CD4-positive, alpha-beta T cell treated with Interleukin-17A for 4 hours (primary cell): ENCODE data around the gene COX5A.
A peak's percentile ranks its signal among the peaks of the same experiment; 100 is the strongest.
"Not testable (repeated sequence)": the region's sequence is repeated elsewhere in the genome, so short reads cannot be mapped to it uniquely, and the experiment has no call there.

Experiments used
- DNase-seq: peaks from one replicate; pipeline ENCODE4 v3.0.0-alpha.2; 2020; ENCODE audit warnings: mixed read lengths

COX5A gene

DNA sequence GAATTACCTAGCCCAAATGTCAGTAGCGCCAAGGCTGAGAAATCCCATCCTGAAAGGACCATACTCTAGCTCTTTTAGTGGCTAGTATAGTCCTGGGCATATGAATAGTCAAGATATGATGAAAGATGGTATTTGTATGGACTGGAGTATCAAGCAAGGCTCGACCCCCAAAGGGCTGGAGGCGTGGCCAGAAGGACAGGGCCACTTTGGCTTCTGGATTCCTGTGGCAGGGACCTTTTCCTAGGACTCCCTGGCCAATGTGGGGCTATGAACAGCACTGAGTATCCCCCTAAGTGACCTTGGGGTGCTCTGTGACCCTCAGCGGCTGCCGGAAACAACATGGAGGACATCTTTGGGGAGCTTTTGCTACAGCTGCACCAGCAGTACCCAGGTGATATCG lies 42.0 kb downstream of the COX5A start:
- DNase-seq = no peak

DNA sequence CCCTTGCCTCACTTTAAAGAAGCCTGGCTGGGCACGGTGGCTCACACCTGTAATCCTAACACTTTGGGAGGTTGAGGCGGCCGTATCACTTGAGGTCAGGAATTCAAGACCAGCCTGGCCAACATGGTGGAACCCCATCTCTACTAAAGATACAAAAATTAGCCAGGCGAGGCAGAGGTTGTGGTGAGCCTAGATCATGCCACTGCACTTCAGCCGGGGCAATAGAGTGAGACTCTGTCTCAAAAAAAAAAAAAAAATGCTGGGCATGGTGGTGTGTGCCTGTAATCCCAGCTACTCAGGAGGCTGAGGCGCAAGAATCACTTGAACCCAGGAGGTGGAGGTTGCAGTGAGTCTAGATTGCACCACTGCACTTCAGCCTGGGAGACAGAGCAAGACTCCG lies 43.5 kb downstream of the COX5A start:
- not testable (repeated sequence) for DNase-seq

DNA sequence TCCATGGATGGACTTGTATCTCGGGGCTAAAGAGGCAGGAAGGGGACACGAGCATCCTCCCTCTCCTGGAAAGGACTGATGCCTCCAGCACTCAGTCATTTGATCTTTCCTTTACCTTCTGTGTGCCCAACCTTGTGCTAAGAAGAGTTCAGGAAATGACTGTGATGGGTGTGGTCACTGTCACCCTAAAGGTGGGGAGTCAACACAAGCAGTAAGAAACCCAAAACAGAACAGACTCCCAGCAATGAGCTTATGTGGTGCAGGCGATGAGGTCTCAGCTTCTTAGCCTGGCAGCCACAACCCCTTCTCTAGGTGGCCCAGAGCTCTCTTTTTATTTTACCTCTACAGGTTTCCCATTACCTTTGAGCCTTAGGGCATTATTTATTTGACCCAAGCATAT lies 44.2 kb downstream of the COX5A start:
- peak; percentile 66 for DNase-seq

DNA sequence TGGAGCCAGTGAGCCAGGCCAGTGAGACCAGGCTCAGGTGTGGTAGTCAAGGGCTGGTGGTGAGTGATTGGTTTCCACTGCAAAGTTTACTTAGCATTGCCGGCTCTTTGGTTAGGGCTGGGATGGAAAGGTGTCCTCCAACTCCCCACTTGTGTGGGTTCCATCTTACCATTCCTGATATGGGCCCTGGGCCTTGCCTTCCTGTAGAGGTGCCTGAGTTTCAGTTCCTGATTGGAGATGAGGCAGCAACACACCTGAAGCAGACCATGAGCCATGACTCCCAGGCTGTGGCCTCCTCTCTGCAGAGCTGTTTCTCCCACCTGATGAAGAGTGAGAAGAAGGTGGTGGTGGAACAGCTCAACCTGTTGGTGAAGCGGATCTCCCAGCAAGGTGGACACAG lies 44.9 kb downstream of the COX5A start:
- no peak for DNase-seq

DNA sequence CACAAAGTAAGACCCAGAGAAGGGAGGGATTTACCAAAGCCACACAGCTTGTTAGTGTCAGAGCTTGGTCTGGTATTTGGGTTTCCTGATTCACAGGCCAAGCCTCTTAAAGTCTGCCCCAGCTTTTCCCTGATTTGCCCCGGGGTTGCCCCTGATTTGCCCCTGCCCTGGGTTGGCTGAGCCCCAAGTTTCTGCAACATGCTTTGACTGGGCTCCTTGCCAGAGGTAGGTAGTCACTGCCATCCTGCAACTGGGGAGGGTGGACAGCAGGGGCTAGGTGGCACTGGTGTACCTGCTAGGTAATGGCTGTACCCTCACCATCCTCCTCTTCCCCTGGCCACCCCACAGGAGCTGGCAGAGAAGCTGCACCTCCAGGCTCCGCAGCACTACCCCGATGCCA lies 45.6 kb downstream of the COX5A start:
- no peak for DNase-seq

DNA sequence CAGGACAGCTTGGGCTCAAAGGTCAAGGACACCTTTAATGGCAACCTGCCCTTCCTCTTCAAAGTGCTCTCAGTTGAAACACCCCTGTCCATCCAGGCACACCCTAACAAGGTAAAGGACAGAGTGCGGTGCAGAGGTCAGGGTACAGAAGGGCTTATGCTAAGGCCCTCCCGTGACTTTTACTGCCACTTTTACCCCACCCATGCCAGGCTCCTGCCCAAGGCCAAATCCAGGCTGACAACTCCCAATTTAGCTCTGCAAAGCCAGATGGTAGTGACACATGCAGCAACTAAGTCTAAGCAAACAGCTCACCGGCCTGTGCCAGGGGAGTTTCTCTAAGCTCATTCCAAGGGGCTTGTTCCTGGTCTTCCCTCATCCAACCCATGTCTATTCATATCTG lies 46.4 kb downstream of the COX5A start:
- DNase-seq = no peak

DNA sequence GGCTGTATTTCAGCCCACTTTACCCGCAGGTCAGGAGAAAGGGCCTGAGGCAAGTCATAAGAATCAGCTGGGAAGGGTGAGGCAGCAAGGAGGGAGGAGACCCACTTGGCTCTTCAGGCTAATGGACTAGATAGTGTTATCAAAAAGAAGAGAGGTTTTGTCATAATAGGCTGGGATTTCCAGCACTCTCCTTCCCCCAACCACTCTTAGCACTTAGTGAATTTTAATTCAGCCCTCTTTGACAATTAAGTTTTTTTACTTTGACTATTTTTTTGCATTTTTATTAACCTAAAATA lies 47.3 kb downstream of the COX5A start:
- no peak for DNase-seq

DNA sequence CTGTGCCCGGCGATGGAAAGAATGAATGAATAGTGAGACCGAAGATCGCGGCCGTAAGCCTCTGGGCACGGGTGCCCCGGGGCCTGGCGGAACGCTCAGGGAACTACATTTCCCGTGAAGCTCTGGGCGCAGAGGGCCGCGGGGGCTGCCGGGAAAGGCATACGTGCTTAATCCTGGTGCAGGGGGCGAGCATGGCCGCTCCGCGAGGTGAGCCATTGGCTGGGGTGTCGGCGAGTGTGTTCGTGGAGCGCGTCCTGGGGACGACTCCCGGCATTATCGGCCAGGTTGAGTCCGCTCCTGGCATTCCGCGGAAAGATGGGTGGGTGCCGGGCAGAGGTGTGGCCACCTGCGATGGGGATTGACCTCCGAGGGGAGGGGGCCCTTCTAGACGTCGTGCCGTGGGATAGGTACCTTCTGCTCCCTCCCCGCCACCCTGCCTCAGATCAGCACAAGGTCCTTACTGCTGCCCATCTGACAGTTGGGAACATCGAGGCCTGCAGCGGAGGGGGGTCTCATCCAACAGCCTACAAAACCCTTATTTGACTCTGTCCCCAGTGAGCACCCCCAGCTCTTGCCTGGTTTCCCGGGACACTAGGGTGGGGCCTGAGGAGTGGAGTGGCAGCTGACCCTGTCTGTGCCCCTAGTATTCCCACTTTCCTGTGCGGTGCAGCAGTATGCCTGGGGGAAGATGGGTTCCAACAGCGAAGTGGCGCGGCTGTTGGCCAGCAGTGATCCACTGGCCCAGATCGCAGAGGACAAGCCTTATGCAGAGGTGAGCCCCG lies 47.8 kb downstream of the COX5A start, which contains the start of gene MPI:
Gene MPI, plus strand, starts transcription at position 160 of the 782 bp plus-strand sequence. Its CDS starts 32 bp downstream, at position 192.
- peak; percentile 87 for DNase-seq

DNA sequence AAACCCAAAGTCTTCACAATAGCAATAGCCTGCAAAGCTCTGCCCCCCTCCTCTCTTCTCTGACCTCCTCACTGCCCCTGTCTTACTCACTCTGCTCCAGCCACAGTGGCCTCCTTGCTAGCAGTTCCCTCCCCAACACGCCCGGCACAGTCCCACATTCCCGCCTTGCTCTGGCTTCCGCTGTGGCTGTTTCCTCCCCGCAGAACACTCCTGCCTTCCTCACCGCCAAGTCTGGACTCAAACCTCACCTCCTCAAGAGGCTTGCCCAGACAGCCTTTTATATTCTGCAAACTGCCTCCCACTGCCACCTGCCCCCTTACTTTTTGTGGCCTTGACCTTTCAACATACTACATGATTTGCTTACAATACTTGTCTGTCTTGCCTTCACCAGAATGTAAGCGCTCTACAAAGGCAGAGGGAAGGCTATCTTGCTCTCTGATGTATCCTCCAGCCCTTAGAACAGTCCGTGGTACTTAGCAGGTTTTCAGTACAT lies 48.4 kb downstream of the COX5A start:
- DNase-seq = peak; percentile 33

DNA sequence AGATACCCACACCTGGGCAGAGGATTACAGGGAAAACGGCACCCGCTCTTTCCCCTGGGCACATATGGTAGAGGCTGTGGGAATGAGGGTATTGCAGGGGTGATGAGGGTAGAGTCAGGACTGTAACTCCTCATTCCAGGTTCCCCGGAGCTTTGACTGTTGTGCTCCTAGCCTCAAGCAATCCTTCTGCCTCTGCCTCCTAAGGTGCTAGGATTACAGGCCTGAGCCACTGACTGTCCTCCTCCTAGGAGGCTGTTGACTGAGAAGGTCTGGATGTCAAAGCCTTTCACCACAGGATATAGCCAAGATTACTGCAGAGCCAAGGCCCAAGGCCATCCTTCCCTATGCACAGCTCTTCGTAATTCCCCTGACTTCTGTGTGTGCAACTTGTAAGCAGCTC lies 49.2 kb downstream of the COX5A start:
- no peak for DNase-seq

DNA sequence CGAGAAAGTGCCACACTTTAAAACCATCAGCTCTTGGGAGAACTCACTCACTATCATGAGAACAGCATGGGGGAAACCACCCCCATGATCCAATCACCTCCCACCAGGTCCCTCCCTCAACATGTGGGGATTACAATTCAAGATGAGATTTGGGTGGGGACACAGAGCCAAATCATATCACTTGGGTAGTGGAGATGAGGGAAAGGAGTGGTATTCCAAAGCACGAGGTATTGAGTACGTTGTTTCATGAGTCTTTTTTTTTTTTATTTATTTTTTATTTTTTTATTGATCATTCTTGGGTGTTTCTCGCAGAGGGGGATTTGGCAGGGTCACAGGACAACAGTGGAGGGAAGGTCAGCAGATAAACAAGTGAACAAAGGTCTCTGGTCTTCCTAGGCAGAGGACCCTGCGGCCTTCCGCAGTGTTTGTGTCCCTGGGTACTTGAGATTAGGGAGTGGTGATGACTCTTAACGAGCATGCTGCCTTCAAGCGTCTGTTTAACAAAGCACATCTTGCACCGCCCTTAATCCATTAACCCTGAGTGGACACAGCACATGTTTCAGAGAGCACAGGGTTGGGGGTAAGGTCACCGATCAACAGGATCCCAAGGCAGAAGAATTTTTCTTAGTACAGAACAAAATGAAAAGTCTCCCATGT lies 50.2 kb downstream of the COX5A start:
- DNase-seq = not testable (repeated sequence)

DNA sequence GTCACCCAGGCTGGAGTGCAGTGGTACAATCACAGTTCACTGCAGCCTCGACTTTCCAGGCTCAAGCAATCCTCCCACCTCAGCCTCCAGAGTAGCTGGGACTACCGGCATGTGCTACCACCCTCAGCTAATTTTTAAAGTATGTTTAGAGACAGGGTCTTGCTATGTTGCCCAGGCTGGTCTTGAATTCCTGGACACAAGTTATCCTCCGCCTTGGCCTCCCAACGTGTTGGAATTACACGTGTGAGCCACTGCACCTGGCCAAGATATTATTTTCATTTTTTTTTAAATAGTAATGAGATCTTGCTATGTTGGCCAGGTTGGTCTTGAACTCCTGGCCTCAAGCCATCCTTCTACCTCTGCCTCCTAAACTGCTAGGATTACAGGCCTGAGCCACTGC lies 52.4 kb downstream of the COX5A start:
- no peak for DNase-seq

DNA sequence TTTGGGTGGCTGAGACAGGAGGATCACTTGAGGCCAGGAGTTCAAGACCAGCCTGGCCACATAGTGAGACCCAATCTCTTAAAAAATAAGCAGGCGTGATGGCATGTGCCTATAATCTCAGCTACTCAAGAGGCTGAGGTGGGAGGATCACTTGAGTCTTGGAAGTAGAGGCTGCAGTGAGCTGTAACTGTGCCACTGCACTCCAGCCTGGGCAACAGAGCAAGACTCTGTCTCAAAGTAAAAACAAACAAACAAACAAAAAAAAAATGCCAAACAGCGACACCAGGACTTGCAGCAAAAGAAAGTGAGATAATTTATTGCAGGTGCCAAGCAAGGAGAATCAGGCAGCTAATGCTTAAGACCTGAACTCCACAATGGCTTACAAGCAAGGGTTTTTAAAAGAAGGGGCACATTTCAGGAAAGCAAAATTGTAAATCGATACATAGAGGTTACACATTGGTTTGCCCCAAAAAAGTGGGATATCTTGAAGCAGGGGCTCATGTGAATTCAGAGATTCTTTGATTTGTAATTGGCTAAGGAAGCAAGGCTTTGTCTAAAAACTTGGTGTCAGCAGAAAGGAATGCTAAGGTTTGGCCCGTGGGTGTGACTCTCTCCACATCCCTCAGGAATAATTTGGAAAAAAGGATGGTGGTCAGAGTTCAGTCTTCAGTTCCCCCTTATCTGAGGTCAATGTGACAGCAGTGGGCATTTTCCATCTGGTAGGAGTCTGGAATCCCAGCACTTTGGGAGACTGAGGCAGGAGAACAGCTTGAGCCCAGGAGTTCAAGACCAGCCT lies 53.2 kb downstream of the COX5A start:
- no peak for DNase-seq

DNA sequence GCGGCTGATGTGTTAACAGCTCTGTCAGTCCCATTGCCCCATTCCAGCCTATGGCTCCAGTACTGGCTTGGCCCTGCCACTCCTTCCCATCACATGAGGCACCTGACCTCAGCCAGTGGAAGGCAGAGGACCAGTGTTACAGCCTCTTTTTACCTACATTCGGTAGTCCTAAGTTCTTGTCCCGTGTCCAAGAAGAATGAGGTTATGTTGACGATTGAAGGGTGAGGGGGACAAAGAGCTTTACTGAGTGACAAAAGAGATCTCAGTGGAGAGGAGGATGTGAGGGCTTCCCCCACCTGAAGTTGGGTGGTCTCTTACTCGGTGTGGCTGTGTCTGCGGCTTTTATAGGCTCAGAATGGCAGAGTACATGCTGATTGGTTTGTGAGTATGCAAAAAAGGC lies 55.3 kb downstream of the COX5A start:
- DNase-seq = no peak

DNA sequence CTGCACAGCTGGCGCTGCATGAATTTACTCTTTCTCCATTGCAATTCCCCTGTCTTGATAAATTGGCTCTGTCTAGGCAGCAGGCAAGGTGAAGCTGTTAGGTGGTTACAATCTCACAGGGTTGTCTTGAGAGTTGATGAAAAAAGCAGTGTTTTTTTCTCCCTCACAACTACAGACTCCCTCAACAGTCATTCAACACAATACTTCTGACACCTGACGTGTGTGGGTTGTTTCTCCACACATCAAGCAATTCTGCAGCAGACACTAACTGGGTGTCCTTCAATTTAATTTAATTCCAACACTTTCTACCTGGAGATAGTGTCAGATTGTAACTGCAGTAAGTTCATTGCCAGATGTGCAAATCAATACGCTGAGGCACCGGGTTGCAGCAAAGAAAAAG lies 59.6 kb downstream of the COX5A start:
- no peak for DNase-seq

DNA sequence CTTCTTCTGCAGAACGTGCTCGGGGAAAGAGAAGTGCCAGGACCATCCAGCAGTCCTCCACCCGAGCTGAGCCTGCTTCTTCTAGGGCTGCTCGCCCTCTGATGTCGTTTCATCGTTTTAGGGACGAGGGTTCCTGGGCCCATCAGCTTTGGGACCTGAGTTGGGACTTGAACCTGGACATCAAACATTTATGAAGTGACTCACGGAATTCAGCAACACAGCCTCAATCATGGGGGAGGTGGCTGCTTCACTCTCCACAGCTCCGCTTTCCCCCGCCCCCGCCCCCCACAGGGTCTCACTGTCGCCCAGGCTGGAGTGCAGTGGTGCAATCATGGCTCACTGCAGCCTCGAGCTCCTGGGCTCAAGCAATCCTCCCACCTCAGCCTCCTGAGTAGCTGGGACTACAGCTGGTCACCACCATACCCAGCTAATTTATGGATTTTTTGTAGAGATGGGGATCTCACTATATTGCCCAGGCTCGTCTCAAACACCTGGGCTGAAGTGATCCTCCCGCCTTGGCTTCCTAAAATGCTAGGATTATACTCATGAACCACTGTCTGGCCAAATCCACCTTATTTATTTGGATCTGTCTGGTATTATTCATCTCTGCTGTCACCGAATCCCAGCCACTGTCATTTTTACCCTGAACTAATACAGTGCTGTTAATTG lies 64.0 kb downstream of the COX5A start:
- peak; percentile 35 for DNase-seq

DNA sequence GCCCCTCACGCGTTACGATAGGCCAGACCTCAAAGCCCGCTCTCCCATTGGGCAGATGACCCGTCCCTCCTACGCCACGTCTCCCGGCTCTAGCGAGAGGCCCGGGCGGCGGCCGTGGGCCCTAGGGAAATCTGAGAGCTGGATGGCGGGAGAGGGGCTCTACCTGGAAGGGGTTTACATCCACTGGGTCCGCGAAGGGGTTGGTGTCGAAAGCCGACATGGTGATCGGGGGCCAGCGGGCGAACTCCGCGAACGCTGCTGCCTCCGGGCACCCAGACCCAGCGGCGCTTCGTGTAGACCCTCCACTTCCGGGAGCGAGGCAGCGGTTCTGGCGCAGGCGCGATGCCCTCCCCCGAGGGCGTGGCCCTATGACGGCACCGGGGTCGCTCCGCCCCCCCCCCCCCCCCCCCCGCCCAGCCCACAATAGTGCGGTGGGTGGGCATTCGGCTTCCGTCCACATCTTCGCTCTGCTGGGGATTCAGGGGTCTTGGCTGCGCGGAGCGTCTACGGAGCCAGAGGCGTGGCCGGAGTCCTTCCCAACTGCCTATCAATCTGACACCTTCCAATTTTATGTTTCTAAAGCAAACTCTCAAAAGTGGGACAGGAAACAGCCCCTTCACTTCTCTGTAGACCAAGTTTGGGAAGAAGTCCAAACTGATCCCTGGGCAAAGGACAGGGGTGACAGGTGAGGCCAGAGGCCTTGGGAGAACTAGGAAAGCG lies 64.7 kb downstream of the COX5A start, which contains the start of gene SCAMP2:
Gene SCAMP2, minus strand, starts transcription at position 330 of the 720 bp plus-strand sequence. Its CDS starts 110 bp downstream, at position 220.
- peak; percentile 89 for DNase-seq

DNA sequence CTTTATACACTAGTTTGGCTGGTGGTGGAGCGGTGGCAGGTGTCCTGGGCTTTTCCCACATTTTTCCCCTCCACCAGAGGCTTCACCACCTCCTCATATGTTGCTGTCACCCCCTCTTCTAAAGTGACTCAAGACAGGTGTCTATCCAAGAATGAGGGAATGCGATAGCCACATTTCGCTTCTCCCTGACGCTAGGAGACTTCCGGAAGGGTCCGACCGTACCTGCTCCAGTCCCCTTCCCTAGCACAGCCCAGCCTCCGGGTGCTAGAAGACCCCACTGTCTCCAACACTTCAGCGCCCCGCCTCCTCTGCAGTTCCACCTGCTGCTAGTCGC lies 65.2 kb downstream of the COX5A start:
- DNase-seq = no peak

DNA sequence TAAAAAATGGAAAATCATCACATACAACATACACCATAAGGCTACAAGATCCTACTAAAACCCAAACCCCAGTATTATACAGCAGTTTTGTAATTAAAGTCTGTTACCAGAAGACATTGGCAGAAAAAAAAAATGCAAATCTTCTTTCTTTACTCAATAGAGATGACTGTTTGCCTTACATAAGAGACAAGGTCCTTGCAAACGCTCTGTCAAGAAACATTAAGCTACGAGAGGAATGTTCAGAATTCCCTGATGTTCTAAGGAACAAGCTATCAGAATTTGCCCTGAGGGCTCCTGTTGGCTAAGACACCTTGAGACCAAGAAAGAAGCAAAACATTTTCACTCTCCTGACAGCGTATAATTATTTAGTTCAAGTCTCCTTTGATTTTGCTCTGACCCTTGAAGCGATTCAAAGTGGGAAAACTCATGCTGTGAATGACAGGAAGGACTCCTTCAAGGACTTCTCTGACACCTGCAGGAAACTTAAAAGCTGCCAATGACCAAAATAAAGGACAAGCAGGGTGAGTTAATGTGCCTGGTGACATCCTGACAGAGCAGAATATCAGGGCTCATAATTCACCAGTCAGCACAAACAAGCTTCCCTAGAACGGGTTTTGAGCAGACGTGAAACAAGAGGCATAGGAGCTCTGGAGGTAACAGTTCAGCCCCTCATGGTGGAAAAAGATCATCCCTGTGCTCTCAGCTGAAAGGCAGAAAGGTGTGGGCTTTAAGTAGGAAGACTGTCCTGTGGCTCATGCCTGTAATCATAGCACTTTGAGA lies 67.2 kb downstream of the COX5A start:
- no peak for DNase-seq
